Activated B cell treated with CpG ODN at 0.5 μM for 24 hours (primary cell): ENCODE measurements around the gene RIMBP2. TPM values are rescaled to one million over a fixed set of nuclear protein-coding genes. Genes with fewer than 3 reads are reported as not detected.
"Not testable (repeated sequence)": the region's sequence is repeated elsewhere in the genome, so short reads cannot be mapped to it uniquely, and the experiment has no call there.

ENCODE experiments used
- ATAC-seq: fragments of 200-7000 bp; cut with Tn5 transposase; one replicate; pipeline ENCODE4 v1.10.0; 2021; ENCODE audit warnings: low read depth, mild to moderate bottlenecking, moderate library complexity
- CTCF ChIA-PET: fragments of 350-600 bp; sonication (Branson Sonifier 250); formaldehyde crosslinking; loops from one replicate; lab custom pipeline; 2021; ENCODE audit warnings: antibody characterized with exemption; lab: Charles Lee
- POLR2A ChIA-PET: fragments of 350-600 bp; sonication (Branson Sonifier 250); formaldehyde crosslinking; loops from one replicate; lab custom pipeline; 2021; ENCODE audit warnings: antibody characterized with exemption; lab: Charles Lee
- DNase-seq: peaks from one replicate; pipeline ENCODE4 v3.0.0; 2022
- H3K27ac Mint-ChIP-seq: one replicate; pipeline ENCODE4 v1.8.0; 2020; ENCODE audit warnings: mixed read lengths
- H3K27me3 Mint-ChIP-seq: one replicate; pipeline ENCODE4 v1.8.0; 2021; ENCODE audit warnings: mixed read lengths
- H3K36me3 Mint-ChIP-seq: one replicate; pipeline ENCODE4 v1.8.0; 2021; ENCODE audit warnings: low read depth, mixed read lengths
- H3K4me1 Mint-ChIP-seq: one replicate; pipeline ENCODE4 v1.8.0; 2021; ENCODE audit warnings: mixed read lengths
- H3K4me3 Mint-ChIP-seq: one replicate; pipeline ENCODE4 v1.8.0; 2020; ENCODE audit warnings: mild to moderate bottlenecking, mixed read lengths
- H3K9me3 Mint-ChIP-seq: one replicate; pipeline ENCODE4 v1.8.0; 2020; ENCODE audit warnings: mixed read lengths
- CTCF ChIP-seq: fragments of 200-600 bp; IDR thresholded peaks from one replicate; pipeline ENCODE4 v1.8.0; 2022; ENCODE audit warnings: antibody characterized with exemption, mild to moderate bottlenecking
- intact Hi-C: fragments of 100-400 bp; cut with micrococcal nuclease; formaldehyde crosslinking; loops from one replicate; pipeline ENCODE4 v1.15.1; 2024
- total RNA-seq: library from RNA; stranded (reverse); gene quantifications from 2 replicates; pipeline ENCODE4 v1.2.3, GENCODE V29; 2022

RIMBP2 gene
- total RNA-seq, 1 donor from 2014 or later, result not detected

- no peaks in the 10 kb centered on the region for H3K36me3 Mint-ChIP-seq
Measured at GRCh38 chr12:130761537-130762318, 45.6 kb upstream of the RIMBP2 start.

GRCh38 chr12:130754234-130754901 lies 38.3 kb upstream of the RIMBP2 start:
- peaks cover 13% of the 10 kb centered on the region for H3K4me1 Mint-ChIP-seq
- H3K27me3 Mint-ChIP-seq, result no peaks in the 10 kb centered on the region
- ChIA-PET CTCF (no interaction called here), POLR2A (no interaction called here)
- peaks cover 9% of the 10 kb centered on the region for H3K9me3 Mint-ChIP-seq
- H3K36me3 Mint-ChIP-seq, result peaks cover 2% of the 10 kb centered on the region
- ATAC-seq (no peak), DNase-seq (no peak)
- intact Hi-C loops, result no loop called here
- no peak overlapping the region for H3K4me3 Mint-ChIP-seq
- peak overlapping the region; percentile 80 for H3K27ac Mint-ChIP-seq
- TF ChIP-seq CTCF, result no peak

More at GRCh38 chr12:130761537-130762318, 45.6 kb upstream of the RIMBP2 start:
- ATAC-seq, result peak; percentile 34
- no peak for TF ChIP-seq CTCF
- Mint-ChIP-seq H3K27ac (no peak overlapping the region), H3K4me1 (peaks cover 10% of the 10 kb centered on the region), H3K27me3 (peaks cover 7% of the 10 kb centered on the region), H3K9me3 (no peaks in the 10 kb centered on the region), H3K4me3 (peak overlapping the region; percentile 9)
- no peak for DNase-seq
- ChIA-PET CTCF (no interaction called here), POLR2A (no interaction called here)
- intact Hi-C loops, result loop anchor here (1.0 kb wide), 1 partner anchor 58 kb away; no protein-coding TSS in a partner anchor

- ChIA-PET POLR2A (no interaction called here), CTCF (no interaction called here)
- H3K27ac Mint-ChIP-seq, result no peak overlapping the region
- peaks cover 15% of the 10 kb centered on the region for H3K4me1 Mint-ChIP-seq
- peaks cover 5% of the 10 kb centered on the region for H3K27me3 Mint-ChIP-seq
- DNase-seq (no peak), ATAC-seq (no peak)
- no peak overlapping the region for H3K4me3 Mint-ChIP-seq
- H3K9me3 Mint-ChIP-seq, result peaks cover 9% of the 10 kb centered on the region
- intact Hi-C loops, result no loop called here
- peaks cover 2% of the 10 kb centered on the region for H3K36me3 Mint-ChIP-seq
- TF ChIP-seq CTCF, result no peak
Measured at GRCh38 chr12:130752692-130753230, 36.7 kb upstream of the RIMBP2 start.

GRCh38 chr12:130752037-130752436 lies 35.9 kb upstream of the RIMBP2 start:
- H3K9me3 Mint-ChIP-seq, CTCF ChIA-PET, intact Hi-C loops, POLR2A ChIA-PET, H3K36me3 Mint-ChIP-seq, H3K4me3 Mint-ChIP-seq, H3K27me3 Mint-ChIP-seq, DNase-seq, ATAC-seq, H3K27ac Mint-ChIP-seq: not testable (repeated sequence)
- H3K4me1 Mint-ChIP-seq, result peaks cover 16% of the 10 kb centered on the region

GRCh38 chr12:130748786-130749185 lies 32.7 kb upstream of the RIMBP2 start:
- CTCF ChIA-PET, result interaction anchor here (0.7 to 1.1 kb wide), 3 partner anchors 28 to 717 kb away, joined by 3 read pairs; no protein-coding TSS in a partner anchor
- H3K4me3 Mint-ChIP-seq, result no peak overlapping the region
- H3K36me3 Mint-ChIP-seq, result no peaks in the 10 kb centered on the region
- H3K4me1 Mint-ChIP-seq, result peaks cover 11% of the 10 kb centered on the region
- POLR2A ChIA-PET, result no interaction called here
- no peak for TF ChIP-seq CTCF
- H3K27me3 Mint-ChIP-seq, result peaks cover 7% of the 10 kb centered on the region
- peaks cover 5% of the 10 kb centered on the region for H3K9me3 Mint-ChIP-seq
- no peak overlapping the region for H3K27ac Mint-ChIP-seq
- ATAC-seq (no peak), DNase-seq (no peak)
- intact Hi-C loops, result loop anchor here (5.0 kb wide), 1 partner anchor 701 kb away; no protein-coding TSS in a partner anchor
